HG03439 (cell line): ENCODE measurements around the gene DAB2IP.
"Not testable (repeated sequence)": the region's sequence is repeated elsewhere in the genome, so short reads cannot be mapped to it uniquely, and the experiment has no call there.

ENCODE experiments used
- ATAC-seq: cut with Tn5 transposase; IDR thresholded peaks from one replicate; pipeline ENCODE4 v1.9.1; 2021; ENCODE audit warnings: mild to moderate bottlenecking, moderate library complexity; ENCODE audit not compliant: unreplicated experiment

DAB2IP gene

GRCh38 chr9:121651295-121652020 lies at the start of gene DAB2IP:
Gene DAB2IP (plus strand): TSS chr9:121651634. CDS start chr9:121651776, 142 bp downstream.
- no peak for ATAC-seq

GRCh38 chr9:121603028-121603427 lies 48.4 kb upstream of the DAB2IP start:
- ATAC-seq, result no peak

- ATAC-seq, result no peak
Measured at GRCh38 chr9:121604242-121604641, 47.2 kb upstream of the DAB2IP start.

- ATAC-seq, result no peak
Measured at GRCh38 chr9:121604654-121605053, 46.8 kb upstream of the DAB2IP start.

GRCh38 chr9:121607434-121608167 lies 43.8 kb upstream of the DAB2IP start:
- no peak for ATAC-seq

GRCh38 chr9:121608168-121608853 lies 43.1 kb upstream of the DAB2IP start:
- no peak for ATAC-seq

GRCh38 chr9:121609822-121610637 lies 41.4 kb upstream of the DAB2IP start:
- no peak for ATAC-seq

- no peak for ATAC-seq
Measured at GRCh38 chr9:121610638-121610953, 40.8 kb upstream of the DAB2IP start.

- no peak for ATAC-seq
Measured at GRCh38 chr9:121612511-121612998, 38.9 kb upstream of the DAB2IP start.

GRCh38 chr9:121613009-121613752 lies 38.3 kb upstream of the DAB2IP start:
- ATAC-seq, result no peak

GRCh38 chr9:121616123-121616755 lies 35.2 kb upstream of the DAB2IP start:
- no peak for ATAC-seq

GRCh38 chr9:121618504-121618903 lies 32.9 kb upstream of the DAB2IP start:
- no peak for ATAC-seq

- not testable (repeated sequence) for ATAC-seq
Measured at GRCh38 chr9:121618910-121619309, 32.5 kb upstream of the DAB2IP start.

GRCh38 chr9:121619545-121620324 lies 31.7 kb upstream of the DAB2IP start:
- no peak for ATAC-seq

- no peak for ATAC-seq
Measured at GRCh38 chr9:121620325-121620673, 31.1 kb upstream of the DAB2IP start.

GRCh38 chr9:121620777-121621449 lies 30.5 kb upstream of the DAB2IP start:
- no peak for ATAC-seq

GRCh38 chr9:121622387-121623203 lies 28.8 kb upstream of the DAB2IP start:
- ATAC-seq, result no peak

- not testable (repeated sequence) for ATAC-seq
Measured at GRCh38 chr9:121623430-121623829, 28.0 kb upstream of the DAB2IP start.
